ENCODE measurements around the gene MRO.

GRCh38 chr18:50812834-50813233 is 7.0 kb downstream of the MRO start:
- TF ChIP-seq CTCF (IDR thresholded peaks at IDR 0.05) (no peak), POLR2A (IDR thresholded peaks at IDR 0.05) (no peak)
